Ovary (tissue), 3 donors: Measurements from ENCODE around the gene CFAP92.

Experiments
- CTCF ChIP-seq, 3 donors: fragments of 450-650 bp in 2 of 3; fragments of 200-600 bp in 1 of 3; IDR thresholded peaks; one replicate each; pipeline versions ENCODE4 v1.5.1 to v1.8.0; 2016 to 2022; ENCODE audit warnings: antibody characterized with exemption in 3 of 3, mild to moderate bottlenecking in 1 of 3
- EP300 ChIP-seq: sonication (generic); formaldehyde crosslinking; IDR thresholded peaks from one replicate; pipeline ENCODE4 v1.6.1; 2017; ENCODE audit warnings: antibody characterized with exemption
- POLR2A ChIP-seq: fragments of 450-650 bp; IDR thresholded peaks from one replicate; pipeline ENCODE4 v1.6.1; 2017; ENCODE audit warnings: antibody characterized with exemption, mild to moderate bottlenecking, moderate library complexity
- donor health status: DM: no; HTN: no; CAD: no.

- TF ChIP-seq CTCF (IDR thresholded peaks at IDR 0.05) (no peak), POLR2A (no peak), EP300 (no peak)
Measured at GRCh38 chr3:129025108-129025507, 31.2 kb upstream of the CFAP92 start.
